ENCODE data around the gene KCNJ5.

The KCNJ5 gene

DNA sequence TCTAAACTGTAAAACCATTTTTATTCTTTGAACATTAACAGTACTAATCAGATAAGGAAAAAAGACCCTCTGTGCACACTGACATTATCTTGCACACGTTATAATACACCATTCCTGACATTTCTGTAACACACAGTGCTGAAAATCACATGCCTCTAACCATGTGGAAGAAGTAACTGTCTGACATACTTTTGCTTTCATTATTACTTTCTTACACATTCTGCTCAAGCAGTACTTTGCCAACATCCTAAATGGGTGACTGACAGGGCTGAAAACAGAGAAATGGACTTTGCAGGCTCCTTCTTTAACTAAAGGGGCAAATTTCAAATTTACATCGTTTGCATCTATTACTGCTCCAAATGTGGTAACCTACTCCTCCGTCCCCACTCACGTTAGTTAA lies 74.3 kb downstream of the KCNJ5 start:
- Histone ChIP-seq H3K9me3 (ENCODE audit: insufficient read depth, low read length) (no peaks in the 10 kb centered on the region), H4K20me1 (ENCODE audit: insufficient read depth, low read length) (no peaks in the 10 kb centered on the region), H2AFZ (ENCODE audit: low read depth, low read length) (peak overlapping the region; percentile 79), H3K4me3 (ENCODE audit: low read length) (peak overlapping the region; percentile 41), H3K27ac (ENCODE audit: low read length) (no peak overlapping the region), H3K36me3 (replicated peaks; ENCODE audit: low read depth, low read length) (no peaks in the 10 kb centered on the region), H3K4me1 (ENCODE audit: low read length) (peaks cover 24% of the 10 kb centered on the region), H3K4me2 (ENCODE audit: low read length) (peak overlapping the region; percentile 57), H3K27me3 (ENCODE audit: low read depth, low read length) (peaks cover 16% of the 10 kb centered on the region), H3K79me2 (ENCODE audit: low read length) (no peaks in the 10 kb centered on the region), H3K9ac (ENCODE audit: low read length) (no peak overlapping the region)
- TF ChIP-seq CTCF (IDR thresholded peaks at IDR 0.05; ENCODE audit: low read depth, low read length) (no peak), EZH2phosphoT487 (IDR thresholded peaks at IDR 0.05; ENCODE audit: low read depth) (no peak)

GRCh38 chr11:128967578-128967977 lies 76.4 kb downstream of the KCNJ5 start:
- H3K27me3 ChIP-seq (ENCODE audit: low read depth, low read length) = peaks cover 11% of the 10 kb centered on the region
- H3K36me3 ChIP-seq (replicated peaks; ENCODE audit: low read depth, low read length) = no peaks in the 10 kb centered on the region
- no peaks in the 10 kb centered on the region for H3K9me3 ChIP-seq (ENCODE audit: insufficient read depth, low read length)
- no peak overlapping the region for H3K4me3 ChIP-seq (ENCODE audit: low read length)
- H2AFZ ChIP-seq (ENCODE audit: low read depth, low read length) = no peak overlapping the region
- no peak overlapping the region for H3K27ac ChIP-seq (ENCODE audit: low read length)
- TF ChIP-seq EZH2phosphoT487 (IDR thresholded peaks at IDR 0.05; ENCODE audit: low read depth) = no peak
- TF ChIP-seq CTCF (IDR thresholded peaks at IDR 0.05; ENCODE audit: low read depth, low read length) = no peak
- no peaks in the 10 kb centered on the region for H4K20me1 ChIP-seq (ENCODE audit: insufficient read depth, low read length)
- H3K4me1 ChIP-seq (ENCODE audit: low read length) = peaks cover 24% of the 10 kb centered on the region
- no peaks in the 10 kb centered on the region for H3K79me2 ChIP-seq (ENCODE audit: low read length)
- H3K4me2 ChIP-seq (ENCODE audit: low read length) = no peak overlapping the region
- no peak overlapping the region for H3K9ac ChIP-seq (ENCODE audit: low read length)

DNA sequence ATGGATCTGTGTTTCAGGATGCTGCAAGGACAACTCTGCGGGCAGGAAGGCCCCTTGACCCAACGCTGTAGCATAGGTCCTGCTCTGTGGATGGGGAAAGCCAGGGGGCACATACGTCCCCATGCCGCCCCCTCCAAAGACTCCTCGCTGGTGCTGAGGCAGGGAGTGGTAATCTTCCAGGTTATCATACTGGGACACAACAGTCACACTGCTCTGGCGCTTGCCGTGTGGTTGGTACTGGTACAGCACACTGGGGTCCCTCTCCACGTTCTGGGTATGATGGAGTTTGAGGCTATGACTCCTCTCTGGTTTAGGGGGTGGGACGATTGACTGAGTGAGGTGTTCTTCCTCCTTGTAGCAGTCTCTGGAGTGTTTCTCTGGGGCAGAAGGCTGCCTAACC lies 77.8 kb downstream of the KCNJ5 start:
- Histone ChIP-seq H3K4me1 (ENCODE audit: low read length) (peaks cover 21% of the 10 kb centered on the region), H3K36me3 (replicated peaks; ENCODE audit: low read depth, low read length) (no peaks in the 10 kb centered on the region), H3K27me3 (ENCODE audit: low read depth, low read length) (peaks cover 16% of the 10 kb centered on the region), H3K4me3 (ENCODE audit: low read length) (no peak overlapping the region), H3K79me2 (ENCODE audit: low read length) (no peaks in the 10 kb centered on the region), H4K20me1 (ENCODE audit: insufficient read depth, low read length) (no peaks in the 10 kb centered on the region), H2AFZ (ENCODE audit: low read depth, low read length) (no peak overlapping the region), H3K9me3 (ENCODE audit: insufficient read depth, low read length) (no peaks in the 10 kb centered on the region), H3K9ac (ENCODE audit: low read length) (no peak overlapping the region), H3K27ac (ENCODE audit: low read length) (no peak overlapping the region), H3K4me2 (ENCODE audit: low read length) (no peak overlapping the region)
- no peak for TF ChIP-seq EZH2phosphoT487 (IDR thresholded peaks at IDR 0.05; ENCODE audit: low read depth)
- no peak for TF ChIP-seq CTCF (IDR thresholded peaks at IDR 0.05; ENCODE audit: low read depth, low read length)
